OCI-LY3 (cell line): ENCODE results near the gene SGSM2.

Experiments
- EZH2phosphoT487 ChIP-seq: fragments of 200-600 bp; shearing (Covaris generic); IDR thresholded peaks from 2 replicates; pipeline ENCODE4 v1.6.1; 2018; ENCODE audit warnings: antibody characterized with exemption, mixed run types, low read depth
- TF ChIP-seq, protein P1 (sequence below): fragments of 200-600, 300-600 bp; sonication (generic); IDR thresholded peaks from 2 replicates; pipeline ENCODE4 v1.5.1; 2014; ENCODE audit warnings: antibody characterized with exemption, low read length, low read depth

DNA sequence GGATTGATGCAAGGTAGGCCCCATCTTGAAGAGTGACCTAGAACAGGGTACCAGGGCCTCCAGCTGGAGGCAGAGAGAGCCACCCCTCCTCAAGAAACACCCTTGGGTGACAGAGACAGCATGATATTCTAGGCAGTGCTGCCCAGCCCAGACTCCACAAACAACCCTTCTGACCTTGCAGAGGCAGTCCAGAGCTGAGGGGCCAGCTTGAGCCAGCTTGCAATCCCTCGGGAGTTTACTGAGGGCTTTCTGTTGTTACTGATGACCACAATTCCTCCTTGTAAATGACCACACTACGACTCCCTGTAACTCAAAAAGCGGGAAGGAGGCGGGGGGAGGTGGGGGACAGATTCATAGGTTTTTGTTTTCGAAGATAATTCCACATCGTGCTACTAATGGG, 82.2 kb downstream of the SGSM2 start:
- TF ChIP-seq, protein P1, sequence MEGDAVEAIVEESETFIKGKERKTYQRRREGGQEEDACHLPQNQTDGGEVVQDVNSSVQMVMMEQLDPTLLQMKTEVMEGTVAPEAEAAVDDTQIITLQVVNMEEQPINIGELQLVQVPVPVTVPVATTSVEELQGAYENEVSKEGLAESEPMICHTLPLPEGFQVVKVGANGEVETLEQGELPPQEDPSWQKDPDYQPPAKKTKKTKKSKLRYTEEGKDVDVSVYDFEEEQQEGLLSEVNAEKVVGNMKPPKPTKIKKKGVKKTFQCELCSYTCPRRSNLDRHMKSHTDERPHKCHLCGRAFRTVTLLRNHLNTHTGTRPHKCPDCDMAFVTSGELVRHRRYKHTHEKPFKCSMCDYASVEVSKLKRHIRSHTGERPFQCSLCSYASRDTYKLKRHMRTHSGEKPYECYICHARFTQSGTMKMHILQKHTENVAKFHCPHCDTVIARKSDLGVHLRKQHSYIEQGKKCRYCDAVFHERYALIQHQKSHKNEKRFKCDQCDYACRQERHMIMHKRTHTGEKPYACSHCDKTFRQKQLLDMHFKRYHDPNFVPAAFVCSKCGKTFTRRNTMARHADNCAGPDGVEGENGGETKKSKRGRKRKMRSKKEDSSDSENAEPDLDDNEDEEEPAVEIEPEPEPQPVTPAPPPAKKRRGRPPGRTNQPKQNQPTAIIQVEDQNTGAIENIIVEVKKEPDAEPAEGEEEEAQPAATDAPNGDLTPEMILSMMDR = no peak
- no peak for TF ChIP-seq EZH2phosphoT487
